COR-L47 (cell line): ENCODE measurements around the gene KDM2B.
"Not testable (repeated sequence)": the region's sequence is repeated elsewhere in the genome, so short reads cannot be mapped to it uniquely, and the experiment has no call there.

Experiments used
- DNase-seq: peaks from one replicate; lab custom pipeline; 2025; lab: John Stamatoyannopoulos, UW

Gene KDM2B

DNA sequence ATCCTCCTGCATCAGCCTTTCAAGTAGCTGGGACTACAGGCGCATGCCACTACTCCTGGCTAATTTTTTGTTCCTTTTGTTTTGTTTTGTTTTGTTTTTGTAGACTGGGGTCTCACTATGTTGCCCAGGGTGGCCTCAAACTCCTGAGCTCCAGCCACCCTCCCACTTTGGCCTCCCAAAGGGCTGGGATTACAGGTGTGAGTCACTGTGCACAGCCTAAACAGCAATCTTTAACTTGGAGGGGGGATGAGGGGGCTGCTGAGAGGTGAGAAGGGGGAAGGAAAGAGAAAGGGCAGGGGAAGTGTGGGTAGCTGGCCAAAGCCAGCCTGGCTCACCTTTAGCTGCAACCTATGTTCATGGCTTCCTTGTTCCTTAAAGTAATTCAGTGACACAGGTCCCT is 77.4 kb downstream of the KDM2B start:
- DNase-seq: no peak

DNA sequence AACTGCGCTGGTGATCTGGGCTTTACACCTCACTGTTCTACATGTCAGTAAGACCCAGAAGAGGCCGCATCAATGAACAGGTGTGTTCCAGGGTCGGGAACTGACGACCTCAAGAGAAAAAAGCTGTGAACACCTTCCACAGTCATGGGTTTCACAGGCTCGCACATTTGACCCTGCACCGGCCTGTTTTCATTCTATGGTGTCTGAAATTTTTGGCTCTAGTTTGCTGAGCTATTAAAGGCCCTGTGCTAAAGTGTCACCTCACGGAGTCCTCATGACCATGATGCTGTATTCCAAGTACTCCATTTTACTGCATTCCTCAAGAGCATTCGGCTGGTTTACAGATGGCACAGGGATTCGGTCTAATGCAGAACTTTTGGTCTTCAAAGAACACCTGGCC is 78.9 kb downstream of the KDM2B start:
- DNase-seq: no peak

DNA sequence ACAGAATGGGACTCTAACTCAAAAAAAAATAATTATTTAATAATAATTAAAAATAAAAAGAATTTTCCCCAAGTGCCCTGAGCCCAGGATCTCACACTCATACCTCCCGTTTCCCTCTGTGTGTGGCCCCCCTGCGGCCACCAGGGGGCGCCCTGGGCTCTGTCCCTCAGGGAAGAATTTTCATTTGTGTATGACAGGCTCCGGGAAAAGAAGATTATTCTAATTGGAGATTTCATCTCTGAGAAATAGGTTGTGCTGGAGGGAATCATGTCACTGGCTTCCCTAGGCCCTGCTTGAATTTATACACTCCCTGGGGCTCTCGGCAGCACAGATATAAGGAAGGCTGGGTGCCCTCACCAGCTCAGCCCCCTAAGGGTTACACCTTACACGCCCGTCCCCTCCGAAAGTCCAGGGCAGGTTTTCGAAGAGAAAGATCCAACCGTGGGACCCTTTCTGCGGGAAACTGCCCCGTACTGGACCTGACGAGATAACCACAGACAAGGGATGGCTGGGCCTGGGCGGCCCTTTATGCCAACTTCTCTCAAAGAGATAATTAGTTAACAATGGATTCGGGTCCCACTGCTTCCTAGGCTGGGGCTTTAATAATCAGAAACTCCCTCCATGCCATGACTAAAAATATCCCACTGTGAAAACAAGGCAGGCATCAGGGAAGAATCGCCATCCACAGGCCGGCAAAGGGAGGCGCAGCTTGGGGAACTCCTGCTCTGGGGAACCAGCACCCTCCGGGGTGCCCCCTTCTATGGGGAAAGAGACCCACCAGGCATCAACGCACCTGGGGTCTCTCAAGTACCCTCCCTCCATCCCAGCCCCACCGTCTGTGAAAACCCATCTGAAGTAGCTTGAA is 80.7 kb downstream of the KDM2B start:
- DNase-seq: peak; percentile 56

DNA sequence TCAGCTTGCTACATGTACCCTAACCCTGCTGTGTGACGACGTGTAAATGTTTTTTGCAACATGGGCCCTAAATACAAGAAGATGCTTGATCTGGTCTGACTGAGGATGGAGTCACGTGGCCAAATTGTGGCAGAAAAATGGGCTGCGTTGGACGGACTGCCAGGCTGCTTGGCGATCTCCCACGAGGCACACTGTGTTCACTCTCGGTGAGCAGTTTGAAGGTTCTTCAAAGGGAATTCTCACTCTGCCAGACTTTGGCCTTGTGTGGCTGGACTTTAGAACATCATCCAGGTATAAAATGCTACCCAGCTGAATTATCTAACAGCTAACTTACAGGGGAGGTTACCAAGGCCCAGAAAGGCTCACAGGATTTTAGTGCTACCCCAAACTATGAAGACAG is 85.1 kb downstream of the KDM2B start:
- DNase-seq: no peak

DNA sequence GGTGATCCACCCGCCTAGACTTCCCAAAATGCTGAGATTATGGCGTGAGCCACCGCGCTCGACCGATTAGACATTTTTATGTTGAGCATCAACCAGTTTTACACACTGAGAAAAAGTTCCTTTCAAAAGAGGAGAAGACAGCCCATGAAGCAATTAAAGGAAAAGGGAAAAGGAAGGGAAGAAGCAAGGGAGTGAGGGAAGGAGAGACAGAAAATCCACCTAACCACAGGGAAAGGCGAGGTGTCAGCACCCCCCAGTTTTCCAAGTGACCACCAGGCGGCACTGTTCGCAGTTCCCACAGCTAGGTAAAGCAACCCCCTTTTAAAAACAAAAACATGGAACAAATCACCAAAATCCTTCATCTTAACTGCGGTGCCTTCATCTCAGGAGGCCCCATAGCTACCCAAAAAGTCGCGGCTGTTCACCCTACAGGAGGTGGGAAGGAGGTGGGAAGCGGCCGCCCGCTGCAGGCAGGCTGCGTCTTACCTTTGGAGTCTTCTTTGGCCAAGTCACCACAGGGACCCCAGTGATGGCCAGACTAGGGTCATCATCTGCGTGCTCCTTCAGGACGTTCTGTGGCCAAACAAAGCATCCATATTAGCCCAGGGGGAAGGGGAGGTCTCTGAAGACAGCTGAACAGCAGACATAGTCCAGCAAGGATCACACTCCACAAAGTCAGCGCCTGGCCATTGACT is 86.6 kb downstream of the KDM2B start:
- no peak for DNase-seq

DNA sequence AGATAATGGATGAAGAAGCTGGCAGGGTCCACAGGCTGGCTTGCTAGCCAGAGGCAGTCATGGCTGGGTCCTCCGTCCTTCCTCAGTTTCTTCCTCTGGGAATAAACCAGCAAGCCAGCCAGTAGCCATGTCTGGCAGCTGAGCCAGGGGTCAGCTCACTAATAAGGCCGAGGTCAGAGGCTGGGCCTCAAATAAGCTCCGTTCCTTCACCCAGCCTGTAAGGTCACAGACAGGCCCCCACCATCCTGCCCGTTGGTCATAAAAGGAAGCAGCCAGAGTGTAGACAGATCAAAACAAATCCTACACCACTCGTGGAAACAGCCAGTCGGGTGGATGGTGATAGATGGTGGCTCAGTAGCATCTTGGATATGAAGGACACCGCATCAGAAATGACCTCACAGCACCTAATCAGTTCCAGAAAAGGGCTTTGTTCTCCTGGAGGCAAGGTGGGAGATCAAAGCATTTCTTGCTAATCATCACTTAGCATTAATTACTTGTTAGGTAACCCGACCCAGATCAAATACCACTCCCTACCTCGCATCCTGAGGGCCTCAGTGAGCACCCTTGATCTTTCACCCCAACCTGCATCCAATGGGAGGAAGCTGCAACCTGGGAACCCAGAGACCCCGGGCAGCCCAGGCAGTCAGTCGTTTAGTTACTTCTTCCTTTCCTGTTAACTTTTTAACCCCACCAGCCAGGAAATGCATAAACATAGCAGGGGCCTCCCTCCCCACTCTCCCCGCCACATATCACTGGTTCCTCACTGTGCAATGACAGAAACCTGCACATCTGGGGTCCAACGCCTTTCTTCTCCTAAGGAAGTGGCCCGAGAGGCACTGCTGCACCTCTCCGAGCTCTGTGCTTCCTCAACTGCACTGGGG is 90.2 kb downstream of the KDM2B start:
- DNase-seq: no peak

DNA sequence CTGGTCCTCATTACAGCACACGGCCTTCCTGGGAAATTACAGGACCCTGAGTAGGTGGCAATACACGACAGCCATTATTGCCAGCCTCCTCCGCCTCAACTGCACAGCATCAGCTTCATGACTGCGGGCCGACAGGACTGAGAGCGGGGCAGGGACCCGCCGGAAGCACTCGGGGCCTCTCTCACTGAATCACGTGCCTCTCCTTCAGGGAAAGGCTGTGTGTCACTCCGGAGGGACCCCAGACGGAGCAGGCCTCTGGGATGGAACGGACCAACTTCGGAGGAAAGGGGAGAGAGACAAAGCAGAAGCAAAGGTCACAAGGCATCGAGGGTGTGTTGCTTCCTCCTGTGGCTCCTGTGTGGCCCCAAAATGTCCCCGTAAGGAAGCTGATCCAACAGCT is 90.9 kb downstream of the KDM2B start:
- DNase-seq: no peak

DNA sequence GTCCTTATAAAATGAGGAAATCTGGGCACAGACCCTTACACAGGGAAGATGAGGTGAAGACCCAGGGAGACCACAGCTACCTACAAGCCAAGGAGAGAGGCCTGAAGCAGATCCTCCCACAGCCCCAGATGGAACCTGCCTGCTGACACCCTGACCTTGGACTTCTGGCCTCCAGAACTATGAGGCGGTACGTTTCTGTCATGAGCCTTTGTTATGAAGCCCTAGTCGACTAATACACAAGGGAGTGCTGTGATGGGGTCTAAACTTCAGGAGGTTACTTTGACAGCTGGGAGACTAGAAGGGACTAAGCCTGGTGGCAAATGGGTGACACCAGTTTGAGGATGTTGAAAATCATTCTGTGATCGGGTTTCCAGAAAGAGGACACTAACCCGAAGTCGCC is 95.9 kb downstream of the KDM2B start:
- no peak for DNase-seq

DNA sequence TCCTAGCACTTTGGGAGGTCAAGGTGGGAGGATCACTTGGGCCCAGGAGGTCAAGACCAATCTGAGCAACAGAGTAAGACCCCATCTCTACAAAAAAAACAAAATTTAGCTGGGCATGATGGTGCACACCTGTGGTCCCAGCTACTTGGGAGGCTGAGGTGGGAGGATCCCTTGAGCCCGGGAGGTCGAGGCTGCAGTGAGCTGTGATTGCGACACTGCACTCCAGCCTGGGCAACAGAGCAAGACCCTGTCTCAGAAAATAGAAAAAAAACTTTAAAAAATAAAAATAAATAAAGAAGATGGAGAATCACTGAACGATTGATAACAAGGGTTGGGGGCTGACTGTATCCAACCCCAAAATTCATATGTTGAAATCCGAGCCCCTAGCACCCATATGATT is 96.3 kb downstream of the KDM2B start:
- DNase-seq: not testable (repeated sequence)

DNA sequence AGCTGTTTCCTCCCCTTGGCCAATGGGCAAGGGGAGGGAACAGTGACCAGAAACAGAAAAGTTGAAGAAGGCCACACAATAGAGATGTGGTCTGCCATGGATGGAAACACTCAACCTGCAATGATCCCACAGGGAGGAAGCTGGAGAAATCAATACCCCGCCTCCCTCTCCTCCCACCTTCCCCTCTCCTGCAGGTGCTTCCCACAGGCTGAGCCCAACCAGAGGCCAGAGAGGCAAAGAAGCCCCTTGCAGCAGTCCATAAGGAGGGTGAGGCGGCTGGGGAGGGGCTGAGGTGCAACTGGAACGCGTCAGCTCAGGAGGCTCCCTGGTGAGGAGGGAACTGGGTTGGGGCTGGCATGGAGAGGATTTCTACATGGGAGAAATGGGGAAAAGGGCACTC is 96.9 kb downstream of the KDM2B start:
- no peak for DNase-seq

DNA sequence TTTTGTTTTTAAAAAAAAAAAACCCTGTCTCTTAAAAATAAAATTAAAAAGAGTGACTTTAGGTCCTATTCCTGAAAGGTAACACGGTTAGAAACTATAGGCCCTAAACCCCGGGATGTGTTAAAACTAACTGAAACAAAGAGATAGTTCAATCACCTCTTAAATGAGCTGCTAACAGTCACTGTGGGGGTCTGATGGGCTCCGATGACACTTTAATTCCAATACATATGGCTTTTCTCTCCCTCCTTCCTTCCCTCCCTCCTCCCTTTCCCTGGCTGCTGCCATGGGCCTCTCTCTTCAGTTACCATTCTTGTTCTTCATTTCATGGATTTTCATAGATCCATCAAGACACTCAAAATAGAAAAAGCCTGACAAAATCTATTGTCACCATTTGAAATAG is 104.3 kb downstream of the KDM2B start:
- DNase-seq: no peak

DNA sequence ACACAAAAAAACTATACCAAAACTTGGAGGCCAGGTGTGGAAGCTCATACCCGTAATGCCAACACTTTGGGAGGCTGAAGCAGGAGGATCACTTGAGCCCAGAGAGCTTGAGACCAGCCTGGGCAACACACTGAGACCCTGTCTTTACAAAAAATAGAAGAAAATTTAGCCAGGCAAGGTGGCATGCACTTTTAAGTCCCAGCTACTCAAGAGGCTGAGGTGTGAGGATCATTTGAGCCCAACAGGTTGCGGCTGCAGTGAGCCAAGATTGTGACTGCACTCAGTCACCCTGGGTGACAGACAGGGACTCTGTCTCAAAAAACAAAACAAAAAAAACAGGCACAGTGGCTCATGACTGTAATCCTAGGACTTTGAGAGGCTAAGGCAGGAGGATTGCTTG is 105.5 kb downstream of the KDM2B start:
- DNase-seq: no peak

DNA sequence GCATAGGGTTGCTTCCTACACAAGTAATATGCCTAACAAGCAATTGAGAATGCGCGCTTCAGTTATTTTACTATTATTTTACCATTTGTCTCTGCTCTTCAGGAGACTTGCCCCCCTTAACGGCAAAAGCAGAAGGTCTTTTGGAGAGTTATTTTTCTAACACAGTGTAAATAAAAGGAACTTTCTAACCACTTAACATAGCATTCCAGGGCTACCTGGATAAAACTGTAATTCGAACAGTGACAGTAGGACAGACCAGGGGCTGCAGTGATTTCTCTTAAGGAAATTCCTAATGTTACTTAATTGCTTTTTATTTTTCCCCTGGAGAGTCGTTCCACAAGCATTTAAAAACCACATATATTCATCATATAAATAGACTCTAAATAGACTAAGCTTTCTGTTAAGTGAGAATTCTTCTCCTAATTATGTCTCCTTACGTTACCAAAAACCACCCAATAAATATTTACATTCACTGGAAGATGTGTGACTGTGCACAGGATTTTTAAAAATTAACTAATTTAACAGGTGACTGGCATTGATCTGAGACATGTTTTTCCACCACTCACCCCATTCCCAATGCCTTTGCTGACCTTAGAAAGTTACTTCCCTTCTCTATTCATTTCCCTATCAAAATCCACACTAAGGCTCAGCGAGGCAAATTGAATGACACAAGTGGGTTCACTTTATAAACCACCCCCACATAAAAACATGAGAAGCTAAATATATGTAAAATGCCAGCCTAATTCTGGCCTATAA is 108.5 kb downstream of the KDM2B start:
- DNase-seq: no peak

DNA sequence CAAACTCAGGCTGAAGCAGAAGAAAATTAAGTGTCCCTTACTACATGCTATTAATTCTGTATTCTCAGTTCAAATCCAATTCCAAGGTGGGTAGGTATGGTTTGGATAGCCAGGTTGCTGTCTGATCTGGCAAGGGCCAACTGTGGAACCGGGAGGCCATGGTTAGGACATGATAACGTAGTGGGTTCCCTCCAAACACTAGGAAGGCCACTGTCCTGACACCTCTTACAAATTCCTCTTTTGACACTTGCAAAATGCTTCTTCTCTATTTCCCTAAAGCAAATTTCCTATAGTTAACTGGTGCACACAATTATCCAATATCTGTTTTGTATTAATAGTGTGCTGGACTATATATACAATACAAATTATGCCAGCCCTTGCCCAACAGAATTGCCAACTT is 110.1 kb downstream of the KDM2B start:
- DNase-seq: no peak

DNA sequence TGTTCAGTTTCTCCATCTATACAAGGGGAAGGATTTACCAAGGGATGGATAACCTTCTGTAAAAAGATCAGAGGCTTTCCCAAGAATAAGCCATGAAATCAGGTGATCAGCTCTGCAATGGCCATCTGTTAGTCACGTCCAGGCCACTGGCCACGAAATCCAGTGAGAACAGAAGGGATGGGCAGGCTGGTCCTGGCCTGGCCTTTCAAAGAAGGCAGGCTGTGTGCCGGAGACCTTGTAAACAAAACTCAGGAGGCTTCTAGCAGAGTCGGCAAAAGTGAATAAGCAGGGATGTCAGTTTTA is 112.4 kb downstream of the KDM2B start:
- DNase-seq: no peak

DNA sequence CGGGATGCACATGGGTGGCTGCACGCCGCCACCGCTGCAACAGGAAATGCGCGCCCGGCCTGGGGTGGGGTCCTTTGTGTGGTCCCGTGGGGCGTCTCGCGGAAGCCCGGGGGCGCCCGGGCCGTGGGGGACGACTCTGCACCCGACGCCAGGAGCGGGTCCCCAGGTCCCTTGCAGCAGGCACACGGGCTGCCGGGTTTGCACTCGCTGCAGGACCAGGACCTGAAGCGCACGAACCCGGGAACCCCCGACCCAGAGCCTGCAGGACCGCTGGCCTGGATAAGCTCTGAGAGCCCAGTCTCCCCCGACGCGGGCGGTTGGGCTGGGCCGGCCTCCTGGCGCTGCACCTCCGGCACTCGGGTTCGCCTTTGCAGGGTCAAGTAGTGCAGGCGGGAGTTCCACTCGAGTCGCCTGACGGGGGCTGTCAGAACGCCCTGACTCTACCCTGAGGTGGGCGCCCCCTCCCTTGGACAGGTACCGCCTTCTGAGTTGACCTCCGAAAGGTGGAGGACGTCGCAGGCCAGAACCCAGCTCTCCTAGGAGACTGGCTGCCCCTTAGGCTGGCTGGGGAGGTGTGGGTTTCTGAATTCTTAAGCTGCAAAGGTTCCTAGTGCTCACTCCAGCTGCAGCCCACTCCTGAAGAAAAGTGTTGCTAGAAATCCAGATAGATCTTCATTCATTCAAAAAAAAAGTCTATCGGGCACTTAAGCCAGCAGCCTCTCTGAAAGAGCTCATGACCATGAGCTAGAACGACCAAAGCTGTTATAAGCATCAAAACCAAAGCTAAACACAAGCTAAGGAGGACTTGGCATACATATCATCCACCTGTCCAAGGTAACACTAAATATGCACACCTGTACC is 113.0 kb downstream of the KDM2B start:
- no peak for DNase-seq

DNA sequence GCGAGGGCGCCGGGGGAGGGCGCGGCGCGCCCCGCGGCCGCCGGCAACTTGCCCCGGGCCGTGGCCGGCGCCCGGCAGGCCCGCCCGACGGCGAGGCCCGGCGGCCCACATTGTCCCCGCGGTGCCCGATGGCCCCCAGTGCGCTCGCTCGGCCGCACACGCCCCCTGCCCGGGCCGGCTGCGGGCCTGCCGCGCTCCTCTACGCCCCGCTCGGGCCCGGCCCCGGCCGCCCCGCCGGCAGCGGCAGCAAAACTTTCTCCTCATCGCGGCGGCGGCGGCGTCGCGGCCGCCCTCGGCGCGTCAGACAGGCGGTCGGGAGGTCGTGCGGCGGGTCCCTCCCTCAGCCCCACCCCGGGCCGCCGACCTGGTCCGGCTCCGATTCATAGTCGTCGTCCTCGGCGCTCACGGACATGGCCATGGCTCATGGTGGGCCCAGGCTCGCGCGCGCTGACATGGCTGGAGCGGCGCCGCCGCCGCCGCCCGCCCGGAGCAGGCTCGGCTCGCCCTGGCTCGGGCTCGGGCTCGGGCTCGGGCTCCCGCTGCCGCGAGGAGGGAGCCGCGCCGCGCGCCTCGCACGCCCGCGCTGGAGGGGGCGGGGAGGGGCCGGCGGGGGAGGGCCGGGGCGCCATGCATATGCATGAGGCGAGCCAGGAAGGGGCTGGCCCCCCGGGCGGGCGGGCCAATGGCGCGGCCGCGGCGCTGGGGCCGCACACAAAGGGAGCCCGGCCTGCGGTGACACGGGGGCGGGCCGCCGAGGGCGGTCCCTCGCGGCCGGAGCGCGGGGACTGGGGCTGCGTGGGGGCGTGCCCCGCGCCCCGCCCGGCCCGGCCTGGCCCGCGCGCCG is 113.8 kb downstream of the KDM2B start:
- DNase-seq: peak; percentile 86

DNA sequence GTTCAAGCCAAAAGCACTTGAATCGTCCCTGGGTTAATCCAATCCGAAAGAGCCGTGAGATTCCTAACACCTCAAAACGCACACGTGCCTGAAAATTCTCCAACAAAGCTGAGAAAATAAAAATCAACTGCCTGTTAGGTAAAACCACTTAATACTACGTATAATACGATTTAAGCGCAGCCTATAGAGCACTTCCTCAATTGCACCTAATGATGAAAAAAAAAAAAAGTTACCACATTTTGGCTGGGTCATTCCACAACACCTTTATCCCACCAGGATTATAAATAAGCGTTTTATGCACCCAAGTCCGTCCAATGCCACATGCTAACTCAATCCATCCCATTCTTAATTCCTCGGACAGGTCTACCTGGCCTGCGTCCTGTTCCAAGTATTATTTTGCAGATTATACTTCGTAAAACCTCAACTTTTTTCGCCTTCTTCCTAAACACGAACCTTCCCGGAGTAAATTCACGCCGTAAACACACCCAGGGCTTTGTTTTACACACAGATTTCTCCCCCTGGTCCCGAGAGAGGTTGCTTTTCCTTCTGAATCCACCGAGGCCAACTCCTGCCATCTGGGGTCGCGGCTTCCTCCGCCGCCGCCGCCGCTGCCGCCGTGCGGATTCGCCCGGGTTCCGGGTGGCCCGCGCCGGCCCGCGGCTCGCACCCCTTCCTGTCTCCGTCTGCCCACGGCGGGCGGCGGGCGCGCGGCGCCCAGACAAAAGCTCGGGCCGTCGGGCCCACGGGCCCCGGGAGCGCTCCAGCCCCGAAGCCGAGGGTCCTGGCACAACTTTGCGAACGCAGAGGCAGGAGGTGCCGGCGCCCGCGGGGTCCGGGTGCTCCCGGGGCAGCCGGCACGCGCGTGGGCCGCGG is 114.7 kb downstream of the KDM2B start:
- DNase-seq: no peak

DNA sequence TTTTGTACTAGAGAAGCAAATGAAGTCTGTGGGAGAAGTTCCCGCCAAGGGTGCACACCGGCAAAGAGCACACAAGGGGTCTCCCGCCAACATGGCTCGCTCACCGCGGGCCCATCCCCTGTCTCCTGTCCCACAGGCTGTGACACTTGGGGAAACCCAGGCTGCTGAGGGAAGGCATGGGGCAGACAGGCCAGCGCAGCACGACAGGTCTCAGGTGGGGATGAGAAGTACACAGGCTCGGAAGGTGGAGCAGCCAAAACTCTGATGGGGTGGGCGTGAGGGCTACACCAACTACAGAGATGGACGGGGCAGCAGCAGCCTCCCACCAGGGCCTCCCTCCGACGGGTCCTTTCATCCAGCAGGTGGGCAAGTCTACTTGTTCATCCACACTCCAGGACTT is 116.5 kb downstream of the KDM2B start:
- no peak for DNase-seq
